Skeletal muscle tissue (tissue), 4 donors: ENCODE measurements around the gene NATD1. TPM values are rescaled to one million over a fixed set of nuclear protein-coding genes. Genes with fewer than 3 reads are reported as not detected.

ENCODE experiments used
- H3K27ac ChIP-seq: one replicate; pipeline ENCODE4 v1.7.0; 2013; ENCODE audit warnings: mild to moderate bottlenecking, low read depth, low read length, inconsistent platforms
- H3K27me3 ChIP-seq, 3 donors: one replicate each; pipeline ENCODE4 v1.7.0; 2013; ENCODE audit warnings: low read length in 3 of 3; ENCODE audit not compliant: control insufficient read depth in 3 of 3, insufficient read depth in 3 of 3
- H3K36me3 ChIP-seq, 3 donors: one replicate each; pipeline ENCODE4 v1.7.0; 2013; ENCODE audit warnings: low read length in 3 of 3; ENCODE audit not compliant: control insufficient read depth in 3 of 3, insufficient read depth in 3 of 3
- H3K4me1 ChIP-seq, 3 donors: one replicate each; pipeline ENCODE4 v1.7.0; 2013; ENCODE audit warnings: low read length in 3 of 3, mild to moderate bottlenecking in 3 of 3; ENCODE audit not compliant: control insufficient read depth in 3 of 3, insufficient read depth in 3 of 3
- H3K4me3 ChIP-seq, 3 donors: one replicate each; pipeline ENCODE4 v1.7.0; 2013; ENCODE audit warnings: low read length in 3 of 3
- H3K9ac ChIP-seq, 3 donors: one replicate each; pipeline ENCODE4 v1.7.0; 2013; ENCODE audit warnings: low read length in 3 of 3, mild to moderate bottlenecking in 3 of 3, moderate library complexity in 2 of 3, low read depth in 1 of 3
- H3K9me3 ChIP-seq, 3 donors: one replicate each; pipeline ENCODE4 v1.7.0; 2013; ENCODE audit warnings: low read length in 3 of 3; ENCODE audit not compliant: control insufficient read depth in 3 of 3
- total RNA-seq: library from RNA; depleted of rRNA; stranded (reverse); fragments of >200 nt; gene quantifications from one replicate; pipeline ENCODE4 v1.2.3, GENCODE V29; 2014
- donor health status: Osteomylitis.

NATD1 gene
- total RNA-seq, 1 donor from 2014 or later, result 3.7 TPM

DNA sequence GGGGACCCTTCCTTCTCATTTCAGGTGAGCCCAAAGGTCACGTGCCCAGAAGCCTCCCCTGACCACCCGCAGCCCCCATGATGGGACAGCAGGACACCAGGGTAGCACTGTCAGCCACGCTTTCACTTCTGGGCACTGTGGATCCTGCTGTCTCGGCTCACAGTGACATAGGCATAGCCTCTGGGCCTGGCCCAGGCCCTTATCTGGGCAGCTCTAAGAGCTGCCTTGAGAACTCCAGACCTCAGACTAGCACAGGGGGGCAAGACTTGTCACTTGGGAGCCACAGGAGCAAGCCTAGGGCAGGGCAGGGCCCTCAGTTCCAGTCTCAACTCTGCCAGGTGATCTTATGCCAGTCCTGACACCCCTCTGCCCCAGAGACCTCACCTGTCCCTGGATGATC, 4.7 kb downstream of the NATD1 start:
- peaks cover 88 to 90% (median 89%) of the 10 kb centered on the region in 3 donors for H3K4me1 ChIP-seq
- peak overlapping the region in 1 of 3 donors; percentile 13 for H3K4me3 ChIP-seq
- H3K27ac ChIP-seq, result peak overlapping the region; percentile 94
- peaks cover 2 to 17% (median 7%) of the 10 kb centered on the region in 3 donors for H3K36me3 ChIP-seq
- H3K9ac ChIP-seq, result peak overlapping the region; percentile 65 to 90 (median 65)
- H3K27me3 ChIP-seq, result no peaks in the 10 kb centered on the region
- no peaks in the 10 kb centered on the region for H3K9me3 ChIP-seq

DNA sequence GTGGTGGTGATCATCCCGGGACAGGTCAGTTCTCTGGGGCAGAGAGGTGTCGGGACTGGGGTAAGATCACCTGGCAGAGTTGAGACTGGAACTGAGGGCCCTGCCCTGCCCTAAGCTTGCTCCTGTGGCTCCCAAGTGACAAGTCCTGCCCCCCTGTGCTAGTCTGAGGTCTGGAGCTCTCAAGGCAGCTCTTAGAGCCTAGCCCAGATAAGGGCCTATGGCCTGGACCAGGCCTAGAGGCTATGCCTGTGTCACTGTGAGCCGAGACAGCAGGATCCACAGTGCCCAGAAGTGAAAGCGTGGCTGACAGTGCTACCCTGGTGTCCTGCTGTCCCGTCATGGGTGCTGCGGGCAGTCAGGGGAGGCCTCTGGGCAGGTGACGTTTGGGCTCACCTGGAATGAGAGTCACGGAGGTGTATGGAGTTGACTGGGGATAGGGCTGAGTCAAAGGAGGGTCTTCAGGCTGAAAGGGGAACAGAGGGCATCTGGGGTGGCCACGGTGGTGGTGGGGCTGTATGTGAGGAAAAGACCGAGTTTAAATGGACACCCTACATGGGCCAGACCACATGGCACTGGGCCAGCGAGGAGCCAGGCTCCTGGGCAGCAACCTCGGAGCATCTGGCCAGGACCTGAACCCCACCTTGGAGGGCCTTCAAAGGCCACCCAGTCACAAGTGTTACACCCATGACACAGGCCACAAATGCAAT, 5.5 kb downstream of the NATD1 start:
- no peaks in the 10 kb centered on the region for H3K9me3 ChIP-seq
- peak overlapping the region; percentile 65 to 90 (median 65) for H3K9ac ChIP-seq
- H3K36me3 ChIP-seq, result peaks cover 2 to 19% (median 8%) of the 10 kb centered on the region in 3 donors
- H3K27ac ChIP-seq, result peak overlapping the region; percentile 94
- no peaks in the 10 kb centered on the region for H3K27me3 ChIP-seq
- peaks cover 95 to 96% (median 96%) of the 10 kb centered on the region in 3 donors for H3K4me1 ChIP-seq
- H3K4me3 ChIP-seq, result peak overlapping the region in 1 of 3 donors; percentile 23

DNA sequence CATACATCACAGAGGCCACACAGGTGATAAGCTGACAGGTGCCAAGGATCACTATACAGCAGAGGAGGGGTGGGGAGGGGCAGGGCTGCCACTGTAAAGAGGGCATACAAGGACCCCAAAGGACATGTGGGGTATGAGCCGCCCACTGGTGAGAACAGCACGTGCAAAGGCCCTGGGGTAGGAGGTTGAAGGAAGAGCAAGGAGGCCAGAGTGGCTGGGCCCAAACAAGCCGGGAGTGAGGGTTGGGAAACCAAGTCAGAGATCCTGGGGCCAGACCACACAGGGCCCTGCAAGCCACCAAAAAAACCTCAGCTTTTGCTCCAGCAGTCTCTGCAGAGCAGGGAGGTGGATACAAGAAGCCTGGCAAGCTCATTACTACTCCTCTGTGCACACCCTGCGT, 6.5 kb downstream of the NATD1 start:
- Histone ChIP-seq H3K9me3 (no peaks in the 10 kb centered on the region), H3K4me1 (peaks cover 97 to 100% (median 98%) of the 10 kb centered on the region in 3 donors), H3K4me3 (peak overlapping the region in 1 of 3 donors; percentile 14), H3K27ac (peak overlapping the region; percentile 94), H3K9ac (peak overlapping the region; percentile 65 to 90 (median 68)), H3K27me3 (no peaks in the 10 kb centered on the region), H3K36me3 (peaks cover 4 to 29% (median 11%) of the 10 kb centered on the region in 3 donors)

DNA sequence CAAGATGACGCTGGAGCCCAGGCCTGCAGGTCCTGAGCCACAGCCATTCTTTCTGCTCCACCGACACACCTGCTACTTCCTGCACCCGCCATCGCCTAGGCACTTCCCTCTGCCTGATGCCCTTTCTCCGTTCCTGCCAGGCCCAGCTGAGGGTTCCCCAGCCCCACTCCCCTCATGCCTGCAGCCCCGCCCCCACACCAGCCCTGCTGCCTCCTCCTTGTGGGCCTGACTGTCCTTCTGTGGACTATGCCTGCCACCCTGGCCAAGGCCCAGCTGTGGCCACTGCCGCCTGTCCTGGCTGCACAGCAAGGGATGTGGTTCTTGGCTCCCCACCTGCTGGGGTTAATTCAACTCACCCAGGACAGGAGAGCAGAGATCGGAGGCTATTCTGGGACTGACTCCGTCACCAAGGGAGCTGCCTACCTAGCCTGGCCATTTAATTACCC, 7.5 kb downstream of the NATD1 start:
- Histone ChIP-seq H3K9me3 (no peaks in the 10 kb centered on the region), H3K4me3 (peak overlapping the region in 1 of 3 donors; percentile 41), H3K4me1 (peaks cover 94 to 100% (median 99%) of the 10 kb centered on the region in 3 donors), H3K27me3 (no peaks in the 10 kb centered on the region), H3K9ac (peak overlapping the region; percentile 68 to 90 (median 73)), H3K27ac (peak overlapping the region; percentile 94), H3K36me3 (peaks cover 10 to 40% (median 17%) of the 10 kb centered on the region in 3 donors)

GRCh38 chr17:21243516-21244303, 9.5 kb downstream of the NATD1 start:
- Histone ChIP-seq H3K9me3 (no peaks in the 10 kb centered on the region), H3K27me3 (no peaks in the 10 kb centered on the region), H3K36me3 (peaks cover 15 to 42% (median 21%) of the 10 kb centered on the region in 3 donors), H3K4me1 (peaks cover 83 to 89% (median 89%) of the 10 kb centered on the region in 3 donors), H3K9ac (peak overlapping the region; percentile 43 to 79 (median 73)), H3K4me3 (peak overlapping the region in 2 of 3 donors; percentile 27 to 49), H3K27ac (peak overlapping the region; percentile 94)

GRCh38 chr17:21242780-21243515, 10.3 kb downstream of the NATD1 start:
- H3K27ac ChIP-seq, result peak overlapping the region; percentile 94
- peak overlapping the region; percentile 64 to 80 (median 74) for H3K9ac ChIP-seq
- peak overlapping the region in 2 of 3 donors; percentile 17 to 54 for H3K4me3 ChIP-seq
- H3K4me1 ChIP-seq, result peaks cover 76 to 88% (median 82%) of the 10 kb centered on the region in 3 donors
- H3K36me3 ChIP-seq, result peaks cover 15 to 42% (median 18%) of the 10 kb centered on the region in 3 donors
- H3K9me3 ChIP-seq, result no peaks in the 10 kb centered on the region
- H3K27me3 ChIP-seq, result no peaks in the 10 kb centered on the region

DNA sequence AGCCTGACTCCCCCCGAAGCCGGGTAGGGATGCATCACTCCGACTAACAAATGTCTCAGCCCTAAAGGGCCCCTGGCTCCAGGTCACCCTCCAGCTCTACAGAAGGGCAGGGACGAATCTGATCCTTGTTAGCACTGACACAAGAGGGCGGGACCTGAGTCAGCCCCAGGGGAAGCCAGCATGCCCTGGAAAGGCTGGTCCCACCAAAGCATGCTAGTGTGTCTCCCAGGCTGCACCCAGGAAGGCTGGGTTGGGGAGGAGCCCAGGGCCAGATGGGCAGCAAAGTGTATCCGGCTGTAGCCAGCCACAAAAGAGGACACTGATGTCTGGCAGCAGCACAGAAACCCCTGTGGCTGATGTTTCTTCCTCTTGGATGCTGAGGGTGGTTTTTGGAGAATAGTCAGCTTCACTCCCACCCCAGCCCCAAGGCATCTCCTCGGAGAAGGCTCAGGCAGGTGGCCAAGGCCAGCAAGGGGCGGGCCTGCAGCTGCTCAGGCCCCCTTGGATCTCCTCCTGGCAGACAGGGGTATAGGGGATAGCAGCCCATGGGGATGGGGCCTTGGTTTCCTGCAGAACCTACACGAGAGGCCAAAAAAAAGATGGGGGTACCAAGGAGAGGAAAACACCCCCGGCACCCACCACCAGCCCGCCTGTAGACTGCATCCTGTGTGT, 11.0 kb downstream of the NATD1 start:
- Histone ChIP-seq H3K27me3 (no peaks in the 10 kb centered on the region), H3K36me3 (peaks cover 13 to 39% (median 14%) of the 10 kb centered on the region in 3 donors), H3K9me3 (no peaks in the 10 kb centered on the region), H3K4me1 (peaks cover 68 to 81% (median 74%) of the 10 kb centered on the region in 3 donors), H3K4me3 (peak overlapping the region in 2 of 3 donors; percentile 17 to 54), H3K27ac (peak overlapping the region; percentile 94), H3K9ac (peak overlapping the region; percentile 55 to 80 (median 74))

DNA sequence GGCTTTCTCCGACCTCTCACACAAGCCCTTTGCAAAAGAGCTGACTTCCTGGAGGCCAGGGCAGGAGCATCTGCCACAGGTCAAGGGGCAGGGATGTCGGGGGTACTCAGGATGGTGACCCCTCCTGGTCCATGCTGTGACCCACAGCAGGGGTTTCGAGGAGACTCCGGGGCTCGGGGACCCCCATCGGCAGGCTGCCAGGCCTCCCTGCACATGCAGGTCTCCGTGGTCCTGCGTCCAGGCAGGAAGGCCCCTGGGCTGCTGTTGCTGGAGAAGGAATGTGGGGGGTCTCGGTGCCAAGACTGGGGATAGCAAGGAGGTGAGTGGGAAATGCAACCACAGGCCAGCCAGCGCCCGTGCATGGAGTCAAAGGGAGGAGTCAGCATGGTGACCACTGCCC, 11.6 kb downstream of the NATD1 start:
- H3K4me1 ChIP-seq, result peaks cover 62 to 75% (median 68%) of the 10 kb centered on the region in 3 donors
- H3K9me3 ChIP-seq, result no peaks in the 10 kb centered on the region
- peak overlapping the region; percentile 94 for H3K27ac ChIP-seq
- H3K36me3 ChIP-seq, result peaks cover 13 to 37% (median 14%) of the 10 kb centered on the region in 3 donors
- H3K27me3 ChIP-seq, result no peaks in the 10 kb centered on the region
- H3K4me3 ChIP-seq, result peak overlapping the region in 1 of 3 donors; percentile 13
- H3K9ac ChIP-seq, result peak overlapping the region in 2 of 3 donors; percentile 13 to 80
